Activated CD8-positive, alpha-beta T cell treated with anti-CD3 and anti-CD28 coated beads, Interleukin-2, amount 10 ng/mL, durations not matched to agents 7 days and 5 days (primary cell): ENCODE results near the gene GHR. TPM values are rescaled to one million over a fixed set of nuclear protein-coding genes. Genes with fewer than 3 reads are reported as not detected.

ENCODE experiments used
- ATAC-seq: fragments of 150-1000 bp; cut with Tn5 transposase; one replicate; pipeline ENCODE4 v1.10.0; 2021; ENCODE audit warnings: moderate library complexity
- CTCF ChIA-PET: fragments of 350-600 bp; sonication (Branson Sonifier 250); formaldehyde crosslinking; loops from one replicate; lab custom pipeline; 2021; ENCODE audit warnings: antibody characterized with exemption; lab: Charles Lee
- POLR2A ChIA-PET: fragments of 350-600 bp; sonication (Branson Sonifier 250); formaldehyde crosslinking; loops from one replicate; lab custom pipeline; 2021; ENCODE audit warnings: antibody characterized with exemption; lab: Charles Lee
- DNase-seq: peaks from one replicate; pipeline ENCODE4 v3.0.0-alpha.2; 2020
- H3K27ac Mint-ChIP-seq: one replicate; pipeline ENCODE4 v1.8.0; 2021; ENCODE audit warnings: mild to moderate bottlenecking, mixed read lengths
- H3K27me3 Mint-ChIP-seq: one replicate; pipeline ENCODE4 v1.8.0; 2021; ENCODE audit warnings: low read depth, mixed read lengths
- H3K36me3 Mint-ChIP-seq: one replicate; pipeline ENCODE4 v1.8.0; 2021; ENCODE audit warnings: low read depth, mixed read lengths
- H3K4me1 Mint-ChIP-seq: one replicate; pipeline ENCODE4 v1.8.0; 2021; ENCODE audit warnings: low read depth, mixed read lengths
- H3K4me3 Mint-ChIP-seq: one replicate; pipeline ENCODE4 v1.8.0; 2021; ENCODE audit warnings: mild to moderate bottlenecking, mixed read lengths
- H3K9me3 Mint-ChIP-seq: one replicate; pipeline ENCODE4 v1.8.0; 2022; ENCODE audit warnings: mixed read lengths; ENCODE audit not compliant: insufficient read depth
- total RNA-seq, 2 experiments: library from RNA; stranded (reverse); gene quantifications; one replicate each; pipeline ENCODE4 v1.2.3, GENCODE V29; 2021

The GHR gene
- total RNA-seq, 2 experiments from 2014 or later = not detected

- Mint-ChIP-seq H3K27ac (no peak overlapping the region), H3K4me1 (no peaks in the 10 kb centered on the region), H3K27me3 (no peaks in the 10 kb centered on the region), H3K9me3 (no peaks in the 10 kb centered on the region), H3K4me3 (no peak overlapping the region), H3K36me3 (no peaks in the 10 kb centered on the region)
- DNase-seq = no peak
- no peak for ATAC-seq
- ChIA-PET CTCF (no interaction called here), POLR2A (no interaction called here)
Observed at GRCh38 chr5:42596817-42597216, 173.6 kb downstream of the GHR start.

- H3K4me3 Mint-ChIP-seq = no peak overlapping the region
- ATAC-seq (no peak), DNase-seq (no peak)
- POLR2A ChIA-PET = no interaction called here
- CTCF ChIA-PET = no interaction called here
- H3K36me3 Mint-ChIP-seq = no peaks in the 10 kb centered on the region
- H3K4me1 Mint-ChIP-seq = no peaks in the 10 kb centered on the region
- H3K27me3 Mint-ChIP-seq = no peaks in the 10 kb centered on the region
- no peaks in the 10 kb centered on the region for H3K9me3 Mint-ChIP-seq
- no peak overlapping the region for H3K27ac Mint-ChIP-seq
Observed at GRCh38 chr5:42597318-42597937, 174.2 kb downstream of the GHR start.

- ChIA-PET CTCF (no interaction called here), POLR2A (no interaction called here)
- no peak overlapping the region for H3K4me3 Mint-ChIP-seq
- DNase-seq (no peak), ATAC-seq (no peak)
- H3K27ac Mint-ChIP-seq = no peak overlapping the region
- no peaks in the 10 kb centered on the region for H3K36me3 Mint-ChIP-seq
- no peaks in the 10 kb centered on the region for H3K27me3 Mint-ChIP-seq
- H3K4me1 Mint-ChIP-seq = no peaks in the 10 kb centered on the region
- H3K9me3 Mint-ChIP-seq = no peaks in the 10 kb centered on the region
Observed at GRCh38 chr5:42598311-42598710, 175.1 kb downstream of the GHR start.

GRCh38 chr5:42599106-42599505, 175.9 kb downstream of the GHR start:
- ChIA-PET POLR2A (no interaction called here), CTCF (no interaction called here)
- no peak overlapping the region for H3K27ac Mint-ChIP-seq
- H3K4me1 Mint-ChIP-seq = no peaks in the 10 kb centered on the region
- no peaks in the 10 kb centered on the region for H3K9me3 Mint-ChIP-seq
- DNase-seq = no peak
- H3K4me3 Mint-ChIP-seq = no peak overlapping the region
- no peaks in the 10 kb centered on the region for H3K36me3 Mint-ChIP-seq
- H3K27me3 Mint-ChIP-seq = no peaks in the 10 kb centered on the region
- no peak for ATAC-seq

GRCh38 chr5:42600441-42600840, 177.2 kb downstream of the GHR start:
- POLR2A ChIA-PET = no interaction called here
- ATAC-seq (no peak), DNase-seq (no peak)
- Mint-ChIP-seq H3K9me3 (no peaks in the 10 kb centered on the region), H3K27me3 (no peaks in the 10 kb centered on the region), H3K36me3 (no peaks in the 10 kb centered on the region), H3K4me1 (no peaks in the 10 kb centered on the region), H3K4me3 (no peak overlapping the region), H3K27ac (no peak overlapping the region)
- CTCF ChIA-PET = no interaction called here

- H3K36me3 Mint-ChIP-seq = no peaks in the 10 kb centered on the region
- ChIA-PET POLR2A (no interaction called here), CTCF (interaction anchor here (2.0 kb wide), 1 partner anchor 21 kb away, joined by 6 read pairs; no protein-coding TSS in a partner anchor)
- ATAC-seq = no peak
- no peaks in the 10 kb centered on the region for H3K9me3 Mint-ChIP-seq
- H3K4me3 Mint-ChIP-seq = no peak overlapping the region
- H3K27ac Mint-ChIP-seq = no peak overlapping the region
- no peaks in the 10 kb centered on the region for H3K4me1 Mint-ChIP-seq
- peaks cover 2% of the 10 kb centered on the region for H3K27me3 Mint-ChIP-seq
- DNase-seq = no peak
Observed at GRCh38 chr5:42604171-42604711, 181.0 kb downstream of the GHR start.

- no peaks in the 10 kb centered on the region for H3K36me3 Mint-ChIP-seq
- no peak overlapping the region for H3K27ac Mint-ChIP-seq
- DNase-seq (no peak), ATAC-seq (no peak)
- ChIA-PET CTCF (interaction anchor here (2.0 kb wide), 1 partner anchor 23 kb away, joined by 6 read pairs; no protein-coding TSS in a partner anchor), POLR2A (no interaction called here)
- no peak overlapping the region for H3K4me3 Mint-ChIP-seq
- no peaks in the 10 kb centered on the region for H3K9me3 Mint-ChIP-seq
- H3K27me3 Mint-ChIP-seq = peaks cover 2% of the 10 kb centered on the region
- H3K4me1 Mint-ChIP-seq = no peaks in the 10 kb centered on the region
Observed at GRCh38 chr5:42605490-42605889, 182.3 kb downstream of the GHR start.

- ATAC-seq = no peak
- Mint-ChIP-seq H3K4me1 (no peaks in the 10 kb centered on the region), H3K27me3 (peaks cover 2% of the 10 kb centered on the region), H3K9me3 (no peaks in the 10 kb centered on the region), H3K36me3 (no peaks in the 10 kb centered on the region), H3K27ac (no peak overlapping the region), H3K4me3 (no peak overlapping the region)
- DNase-seq = no peak
- CTCF ChIA-PET = interaction anchor here (1.0 kb wide), 1 partner anchor 23 kb away, joined by 3 read pairs; no protein-coding TSS in a partner anchor
- POLR2A ChIA-PET = no interaction called here
Observed at GRCh38 chr5:42606464-42606869, 183.2 kb downstream of the GHR start.

GRCh38 chr5:42611437-42611836, 188.2 kb downstream of the GHR start:
- Mint-ChIP-seq H3K4me3 (no peak overlapping the region), H3K36me3 (no peaks in the 10 kb centered on the region), H3K9me3 (no peaks in the 10 kb centered on the region), H3K27ac (no peak overlapping the region), H3K27me3 (peaks cover 6% of the 10 kb centered on the region), H3K4me1 (no peaks in the 10 kb centered on the region)
- ATAC-seq (no peak), DNase-seq (no peak)
- ChIA-PET POLR2A (no interaction called here), CTCF (no interaction called here)

- DNase-seq (no peak), ATAC-seq (no peak)
- Mint-ChIP-seq H3K4me1 (no peaks in the 10 kb centered on the region), H3K27me3 (peaks cover 6% of the 10 kb centered on the region), H3K36me3 (no peaks in the 10 kb centered on the region), H3K9me3 (no peaks in the 10 kb centered on the region), H3K27ac (no peak overlapping the region), H3K4me3 (no peak overlapping the region)
- ChIA-PET POLR2A (no interaction called here), CTCF (no interaction called here)
Observed at GRCh38 chr5:42612750-42613366, 189.6 kb downstream of the GHR start.

- CTCF ChIA-PET = no interaction called here
- DNase-seq (no peak), ATAC-seq (no peak)
- no peak overlapping the region for H3K4me3 Mint-ChIP-seq
- no peaks in the 10 kb centered on the region for H3K4me1 Mint-ChIP-seq
- H3K27me3 Mint-ChIP-seq = peaks cover 8% of the 10 kb centered on the region
- H3K36me3 Mint-ChIP-seq = no peaks in the 10 kb centered on the region
- POLR2A ChIA-PET = no interaction called here
- no peaks in the 10 kb centered on the region for H3K9me3 Mint-ChIP-seq
- H3K27ac Mint-ChIP-seq = no peak overlapping the region
Observed at GRCh38 chr5:42614509-42614908, 191.3 kb downstream of the GHR start.

GRCh38 chr5:42620579-42621216, 197.5 kb downstream of the GHR start:
- POLR2A ChIA-PET = no interaction called here

More at GRCh38 chr5:42620579-42621216, 197.5 kb downstream of the GHR start:
- Mint-ChIP-seq H3K4me1 (no peaks in the 10 kb centered on the region), H3K4me3 (no peak overlapping the region), H3K27me3 (peaks cover 8% of the 10 kb centered on the region), H3K9me3 (no peaks in the 10 kb centered on the region), H3K27ac (no peak overlapping the region), H3K36me3 (no peaks in the 10 kb centered on the region)
- CTCF ChIA-PET = no interaction called here
- DNase-seq (no peak), ATAC-seq (no peak)
